Activated T-helper 1 cell treated with Interleukin-2 at 50 U/mL for 16 hours (primary cell): Measurements from ENCODE around the gene FBXL17.

Experiments used
- DNase-seq: peaks from one replicate; pipeline ENCODE4 v3.0.0-alpha.2; 2020; ENCODE audit warnings: low read depth

The FBXL17 gene

DNA sequence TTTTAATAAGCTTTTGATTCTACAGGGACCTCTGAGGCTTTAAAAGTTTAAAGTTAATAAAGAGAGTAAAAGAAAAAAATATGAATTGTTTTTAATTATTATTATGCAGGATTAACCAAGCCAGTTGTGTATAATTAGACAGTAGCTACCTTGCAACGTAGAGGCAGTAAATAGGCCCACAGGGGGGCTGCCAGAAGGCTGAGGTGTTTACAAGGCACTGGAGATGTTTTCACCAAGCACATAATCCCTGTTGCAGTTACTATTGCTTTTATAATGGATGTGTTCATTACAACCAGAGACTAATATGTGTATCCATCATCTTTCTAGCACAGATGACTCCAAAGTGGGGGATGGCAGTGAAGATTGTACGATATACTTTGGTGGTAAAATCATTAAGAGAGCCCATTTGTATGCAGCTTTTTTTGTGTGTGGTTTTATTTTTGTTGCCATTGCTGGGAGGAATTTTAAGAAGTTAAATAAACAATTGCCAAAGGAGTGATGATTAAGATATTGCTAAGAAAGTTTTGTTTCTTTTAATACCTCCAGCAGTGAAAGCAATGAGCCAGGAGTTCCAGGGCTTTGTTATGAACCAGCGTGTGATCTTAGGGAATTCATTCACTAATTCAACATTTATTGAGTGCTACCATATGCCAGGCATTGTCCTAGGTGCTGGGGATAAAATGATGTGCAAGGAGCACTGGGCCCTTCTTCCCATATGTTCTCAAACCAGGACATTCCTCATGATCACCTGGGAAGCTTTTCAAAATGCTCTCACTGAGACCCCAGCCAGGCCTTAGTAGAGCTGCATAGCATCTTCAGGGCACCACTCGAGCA is 572.5 kb downstream of the FBXL17 start:
- no peak for DNase-seq
